OCI-LY1 (cell line): Measurements from ENCODE around the gene CREM.

Experiments used
- H2AFZ ChIP-seq: fragments of 200-600 bp; sonication (generic), shearing (Covaris generic); 2 replicates; pipeline ENCODE4 v1.6.0; 2014; ENCODE audit warnings: antibody characterized with exemption, mild to moderate bottlenecking, low read length
- H3F3A ChIP-seq: fragments of 200-600 bp; sonication (generic), shearing (Covaris generic); 2 replicates; pipeline ENCODE4 v1.6.0; 2014; ENCODE audit warnings: mild to moderate bottlenecking, antibody characterized with exemption, low read length, moderate library complexity; ENCODE audit not compliant: insufficient read depth
- H3K27ac ChIP-seq: fragments of 200-600 bp; sonication (generic); 2 replicates; pipeline ENCODE4 v1.5.1; 2014; ENCODE audit warnings: low read length, mixed run types, mild to moderate bottlenecking, low read depth; ENCODE audit not compliant: poor library complexity, severe bottlenecking
- H3K27me3 ChIP-seq: fragments of 200-600 bp; sonication (generic); 2 replicates; pipeline ENCODE4 v1.6.0; 2014; ENCODE audit warnings: antibody characterized with exemption, mild to moderate bottlenecking, low read length, moderate library complexity; ENCODE audit not compliant: insufficient read depth
- H3K36me3 ChIP-seq: fragments of 200-600 bp; sonication (generic); 2 replicates; pipeline ENCODE4 v1.6.1; 2014; ENCODE audit warnings: mild to moderate bottlenecking, antibody characterized with exemption, low read length, moderate library complexity, mixed read lengths; ENCODE audit not compliant: insufficient read depth
- H3K4me1 ChIP-seq: fragments of 200-600 bp; sonication (generic); 2 replicates; pipeline ENCODE4 v1.5.1; 2014; ENCODE audit warnings: mild to moderate bottlenecking, low read length, moderate library complexity; ENCODE audit not compliant: insufficient read depth, severe bottlenecking
- H3K4me2 ChIP-seq: fragments of 200-600 bp; sonication (generic), shearing (Covaris generic); 2 replicates; pipeline ENCODE4 v1.6.1; 2014; ENCODE audit warnings: low read length
- H3K4me3 ChIP-seq: fragments of 200-600 bp; sonication (generic); 2 replicates; pipeline ENCODE4 v1.5.1; 2014; ENCODE audit warnings: low read length, low read depth, mild to moderate bottlenecking, mixed read lengths; ENCODE audit not compliant: poor library complexity, severe bottlenecking
- H3K79me2 ChIP-seq: fragments of 200-600 bp; shearing (Covaris generic); 2 replicates; pipeline ENCODE4 v1.6.1; 2016; ENCODE audit warnings: mixed run types, low read length, mixed read lengths; ENCODE audit not compliant: insufficient read depth
- H3K9ac ChIP-seq: fragments of 200-600 bp; sonication (generic), shearing (Covaris generic); 2 replicates; pipeline ENCODE4 v1.6.1; 2014; ENCODE audit warnings: mild to moderate bottlenecking, low read length, mixed read lengths
- H3K9me2 ChIP-seq: fragments of 200-600 bp; sonication (generic), shearing (Covaris generic); 2 replicates; pipeline ENCODE4 v1.6.1; 2014; ENCODE audit warnings: low read depth, mild to moderate bottlenecking, low read length, mixed read lengths
- H3K9me3 ChIP-seq: fragments of 200-600 bp; shearing (Covaris generic); 2 replicates; pipeline ENCODE4 v1.6.1; 2014; ENCODE audit warnings: low read length, mixed read lengths
- H4K20me1 ChIP-seq: fragments of 200-600 bp; sonication (generic), shearing (Covaris generic); 2 replicates; pipeline ENCODE4 v1.6.0; 2016; ENCODE audit warnings: mild to moderate bottlenecking, low read length; ENCODE audit not compliant: insufficient read depth
- EZH2 ChIP-seq: fragments of 200-600 bp; sonication (generic), shearing (Covaris generic); IDR thresholded peaks from 2 replicates; pipeline ENCODE4 v1.8.0; 2017; ENCODE audit warnings: borderline replicate concordance, mixed run types, mild to moderate bottlenecking, antibody characterized with exemption, low read length, moderate library complexity, mixed read lengths
- TF ChIP-seq, protein P1 (sequence below): fragments of 200-600 bp; sonication (generic), shearing (Covaris generic); IDR thresholded peaks from 2 replicates; pipeline ENCODE4 v1.5.1; 2017; ENCODE audit warnings: mild to moderate bottlenecking, antibody characterized with exemption, low read length, moderate library complexity, mixed read lengths

The CREM gene

DNA sequence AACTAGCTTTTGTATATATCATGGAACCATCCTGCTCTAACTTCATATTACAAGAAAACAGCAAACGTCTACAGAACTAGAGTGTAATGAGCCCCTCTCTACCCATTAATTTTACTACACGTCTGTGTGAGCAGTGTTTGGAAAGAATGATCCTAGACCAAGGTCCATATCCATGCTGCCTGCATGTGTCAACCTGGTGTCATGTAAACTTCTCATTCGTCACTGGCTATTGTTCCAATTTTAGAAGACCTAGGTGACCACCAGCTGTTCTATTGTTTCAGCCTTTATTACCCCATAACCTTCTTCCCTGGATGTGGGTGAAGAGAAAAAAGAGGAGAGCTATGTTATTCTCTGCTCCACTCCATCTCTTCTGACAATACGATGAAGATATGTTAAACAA, 77.1 kb downstream of the CREM start:
- Histone ChIP-seq H3K4me1 (no peaks in the 10 kb centered on the region), H3K9me2 (no peaks in the 10 kb centered on the region), H2AFZ (no peak overlapping the region), H3K27me3 (no peaks in the 10 kb centered on the region), H3K9me3 (no peaks in the 10 kb centered on the region), H3K36me3 (no peaks in the 10 kb centered on the region), H3K9ac (no peak overlapping the region), H3F3A (no peaks in the 10 kb centered on the region), H4K20me1 (no peaks in the 10 kb centered on the region), H3K4me2 (no peak overlapping the region), H3K79me2 (no peaks in the 10 kb centered on the region), H3K27ac (no peak overlapping the region), H3K4me3 (no peak overlapping the region)
- TF ChIP-seq, protein P1, sequence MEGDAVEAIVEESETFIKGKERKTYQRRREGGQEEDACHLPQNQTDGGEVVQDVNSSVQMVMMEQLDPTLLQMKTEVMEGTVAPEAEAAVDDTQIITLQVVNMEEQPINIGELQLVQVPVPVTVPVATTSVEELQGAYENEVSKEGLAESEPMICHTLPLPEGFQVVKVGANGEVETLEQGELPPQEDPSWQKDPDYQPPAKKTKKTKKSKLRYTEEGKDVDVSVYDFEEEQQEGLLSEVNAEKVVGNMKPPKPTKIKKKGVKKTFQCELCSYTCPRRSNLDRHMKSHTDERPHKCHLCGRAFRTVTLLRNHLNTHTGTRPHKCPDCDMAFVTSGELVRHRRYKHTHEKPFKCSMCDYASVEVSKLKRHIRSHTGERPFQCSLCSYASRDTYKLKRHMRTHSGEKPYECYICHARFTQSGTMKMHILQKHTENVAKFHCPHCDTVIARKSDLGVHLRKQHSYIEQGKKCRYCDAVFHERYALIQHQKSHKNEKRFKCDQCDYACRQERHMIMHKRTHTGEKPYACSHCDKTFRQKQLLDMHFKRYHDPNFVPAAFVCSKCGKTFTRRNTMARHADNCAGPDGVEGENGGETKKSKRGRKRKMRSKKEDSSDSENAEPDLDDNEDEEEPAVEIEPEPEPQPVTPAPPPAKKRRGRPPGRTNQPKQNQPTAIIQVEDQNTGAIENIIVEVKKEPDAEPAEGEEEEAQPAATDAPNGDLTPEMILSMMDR, result no peak
- TF ChIP-seq EZH2, result no peak

DNA sequence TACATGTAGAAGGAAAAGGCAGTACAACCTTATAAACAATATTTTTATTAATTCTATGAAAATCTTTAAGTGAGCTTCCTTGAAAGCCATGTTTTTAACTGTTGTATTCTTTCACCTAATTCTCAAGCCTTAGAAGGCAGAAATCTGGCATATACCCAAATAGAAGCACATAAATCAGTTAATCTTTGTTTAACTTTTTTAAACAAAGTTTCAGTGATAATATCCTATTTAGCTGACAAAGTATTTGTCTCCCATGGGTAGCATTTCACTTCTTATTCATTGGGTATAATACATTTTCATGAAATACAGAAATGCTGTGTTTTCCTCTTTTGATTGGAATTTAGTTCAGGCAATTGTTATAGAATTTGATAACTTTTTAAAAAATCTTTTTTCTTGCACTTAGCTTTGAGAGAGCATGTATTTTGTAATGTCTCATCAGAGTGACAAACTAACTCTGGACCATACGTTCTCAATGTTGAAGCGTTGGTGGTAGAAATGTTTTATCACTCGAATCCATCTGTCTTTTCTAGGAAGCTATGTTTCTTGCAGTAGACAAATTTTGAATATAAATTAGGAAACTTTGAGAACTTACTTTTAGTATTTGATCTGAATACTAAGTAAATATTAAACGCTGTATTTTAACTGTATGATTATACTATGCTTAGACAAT, 78.1 kb downstream of the CREM start:
- TF ChIP-seq EZH2, result no peak
- TF ChIP-seq, protein P1, result no peak
- Histone ChIP-seq H3K9me3 (no peaks in the 10 kb centered on the region), H3K9ac (no peak overlapping the region), H3K27ac (no peak overlapping the region), H3K27me3 (no peaks in the 10 kb centered on the region), H2AFZ (no peak overlapping the region), H3F3A (no peaks in the 10 kb centered on the region), H3K4me3 (no peak overlapping the region), H3K79me2 (no peaks in the 10 kb centered on the region), H4K20me1 (no peaks in the 10 kb centered on the region), H3K4me2 (no peak overlapping the region), H3K9me2 (no peaks in the 10 kb centered on the region), H3K4me1 (no peaks in the 10 kb centered on the region), H3K36me3 (no peaks in the 10 kb centered on the region)

DNA sequence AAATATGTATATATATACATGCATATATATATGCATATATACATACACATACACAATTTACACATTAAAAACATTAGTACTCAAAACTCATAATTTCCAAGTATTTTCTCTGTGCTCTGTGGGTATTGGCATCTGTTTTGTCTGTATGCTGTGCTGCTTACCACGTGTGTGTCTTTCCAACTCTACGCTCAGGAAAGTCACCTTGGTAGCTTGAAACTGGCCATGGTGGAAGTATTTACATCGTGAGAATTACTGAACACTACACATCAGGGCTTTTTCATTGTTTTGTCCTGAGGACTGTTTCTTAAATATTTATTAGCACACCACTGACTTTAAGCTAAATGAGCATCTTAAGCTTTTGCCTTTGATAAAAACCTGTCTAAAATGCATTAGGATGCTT, 79.6 kb downstream of the CREM start:
- Histone ChIP-seq H4K20me1 (no peaks in the 10 kb centered on the region), H3K4me1 (no peaks in the 10 kb centered on the region), H3K9me3 (no peaks in the 10 kb centered on the region), H3F3A (no peaks in the 10 kb centered on the region), H3K27ac (no peak overlapping the region), H2AFZ (no peak overlapping the region), H3K79me2 (no peaks in the 10 kb centered on the region), H3K9ac (no peak overlapping the region), H3K27me3 (no peaks in the 10 kb centered on the region), H3K4me3 (no peak overlapping the region), H3K36me3 (no peaks in the 10 kb centered on the region), H3K9me2 (no peaks in the 10 kb centered on the region), H3K4me2 (no peak overlapping the region)
- no peak for TF ChIP-seq EZH2
- TF ChIP-seq, protein P1, result no peak
